ENCODE data around the gene HIVEP2.
A peak's percentile ranks its signal among the peaks of the same experiment; 100 is the strongest.

The HIVEP2 gene

GRCh38 chr6:142926494-142927270 lies 18.3 kb downstream of the HIVEP2 start:
- peak; percentile 47 to 57 for DNase-seq (ENCODE audit: low read depth in 1 of 2, low spot score in 1 of 2)
- in situ Hi-C loops (cut with HindIII; ENCODE audit: low pct_unique_long_range_greater_than_20kb, low sequenced_read_pairs) = no loop called here
- TF ChIP-seq JUND (IDR thresholded peaks at IDR 0.05; ENCODE audit: low read depth) = no peak

GRCh38 chr6:142926177-142926493 lies 18.8 kb downstream of the HIVEP2 start:
- in situ Hi-C loops (cut with HindIII; ENCODE audit: low pct_unique_long_range_greater_than_20kb, low sequenced_read_pairs) = no loop called here
- TF ChIP-seq JUND (IDR thresholded peaks at IDR 0.05; ENCODE audit: low read depth) = no peak
- DNase-seq (ENCODE audit: low read depth in 1 of 2, low spot score in 1 of 2) = no peak

- TF ChIP-seq JUND (IDR thresholded peaks at IDR 0.05; ENCODE audit: low read depth) = no peak
- DNase-seq (ENCODE audit: low read depth in 1 of 2, low spot score in 1 of 2) = no peak
- in situ Hi-C loops (cut with HindIII; ENCODE audit: low pct_unique_long_range_greater_than_20kb, low sequenced_read_pairs) = no loop called here
Observed at GRCh38 chr6:142925575-142926110, 19.3 kb downstream of the HIVEP2 start.

GRCh38 chr6:142918339-142919042 lies 26.5 kb downstream of the HIVEP2 start:
- DNase-seq (ENCODE audit: low read depth in 1 of 2, low spot score in 1 of 2) = no peak
- in situ Hi-C loops (cut with HindIII; ENCODE audit: low pct_unique_long_range_greater_than_20kb, low sequenced_read_pairs) = no loop called here
- TF ChIP-seq JUND (IDR thresholded peaks at IDR 0.05; ENCODE audit: low read depth) = no peak

- TF ChIP-seq JUND (IDR thresholded peaks at IDR 0.05; ENCODE audit: low read depth) = no peak
- in situ Hi-C loops (cut with HindIII; ENCODE audit: low pct_unique_long_range_greater_than_20kb, low sequenced_read_pairs) = no loop called here
Observed at GRCh38 chr6:142916881-142917280, 28.1 kb downstream of the HIVEP2 start.

GRCh38 chr6:142914937-142915697 lies 29.9 kb downstream of the HIVEP2 start:
- no peak for TF ChIP-seq JUND (IDR thresholded peaks at IDR 0.05; ENCODE audit: low read depth)
- in situ Hi-C loops (cut with HindIII; ENCODE audit: low pct_unique_long_range_greater_than_20kb, low sequenced_read_pairs) = no loop called here
- no peak for DNase-seq (ENCODE audit: low read depth in 1 of 2, low spot score in 1 of 2)

More at GRCh38 chr6:142916881-142917280, 28.1 kb downstream of the HIVEP2 start:
- no peak for DNase-seq (ENCODE audit: low read depth in 1 of 2, low spot score in 1 of 2)

- DNase-seq (ENCODE audit: low read depth in 1 of 2, low spot score in 1 of 2) = no peak
- in situ Hi-C loops (cut with HindIII; ENCODE audit: low pct_unique_long_range_greater_than_20kb, low sequenced_read_pairs) = no loop called here
- no peak for TF ChIP-seq JUND (IDR thresholded peaks at IDR 0.05; ENCODE audit: low read depth)
Observed at GRCh38 chr6:142914369-142914768, 30.6 kb downstream of the HIVEP2 start.

GRCh38 chr6:142913511-142914047 lies 31.4 kb downstream of the HIVEP2 start:
- TF ChIP-seq JUND (IDR thresholded peaks at IDR 0.05; ENCODE audit: low read depth) = no peak
- DNase-seq (ENCODE audit: low read depth in 1 of 2, low spot score in 1 of 2) = no peak
- in situ Hi-C loops (cut with HindIII; ENCODE audit: low pct_unique_long_range_greater_than_20kb, low sequenced_read_pairs) = no loop called here

- no peak for DNase-seq (ENCODE audit: low read depth in 1 of 2, low spot score in 1 of 2)
- in situ Hi-C loops (cut with HindIII; ENCODE audit: low pct_unique_long_range_greater_than_20kb, low sequenced_read_pairs) = no loop called here
- no peak for TF ChIP-seq JUND (IDR thresholded peaks at IDR 0.05; ENCODE audit: low read depth)
Observed at GRCh38 chr6:142913036-142913510, 31.9 kb downstream of the HIVEP2 start.

- no peak for DNase-seq (ENCODE audit: low read depth in 1 of 2, low spot score in 1 of 2)
- in situ Hi-C loops (cut with HindIII; ENCODE audit: low pct_unique_long_range_greater_than_20kb, low sequenced_read_pairs) = no loop called here
- TF ChIP-seq JUND (IDR thresholded peaks at IDR 0.05; ENCODE audit: low read depth) = no peak
Observed at GRCh38 chr6:142912125-142912524, 32.9 kb downstream of the HIVEP2 start.

- in situ Hi-C loops (cut with HindIII; ENCODE audit: low pct_unique_long_range_greater_than_20kb, low sequenced_read_pairs) = no loop called here
- TF ChIP-seq JUND (IDR thresholded peaks at IDR 0.05; ENCODE audit: low read depth) = no peak
- no peak for DNase-seq (ENCODE audit: low read depth in 1 of 2, low spot score in 1 of 2)
Observed at GRCh38 chr6:142911430-142911829, 33.5 kb downstream of the HIVEP2 start.

GRCh38 chr6:142909686-142910085 lies 35.3 kb downstream of the HIVEP2 start:
- no peak for TF ChIP-seq JUND (IDR thresholded peaks at IDR 0.05; ENCODE audit: low read depth)
- in situ Hi-C loops (cut with HindIII; ENCODE audit: low pct_unique_long_range_greater_than_20kb, low sequenced_read_pairs) = no loop called here
- DNase-seq (ENCODE audit: low read depth in 1 of 2, low spot score in 1 of 2) = no peak
